Hepatocyte (in vitro differentiated cells): ENCODE data around the gene SYT1.

Experiments used
- EZH2 ChIP-seq: fragments of 200-600 bp; sonication (generic); IDR thresholded peaks from 2 replicates; pipeline ENCODE4 v1.6.1; 2016; ENCODE audit warnings: antibody characterized with exemption, mild to moderate bottlenecking, borderline replicate concordance
- TF ChIP-seq, protein P1 (sequence below): fragments of 200-600 bp; sonication (generic); IDR thresholded peaks from 2 replicates; pipeline ENCODE4 v1.5.1; 2016; ENCODE audit warnings: antibody characterized with exemption, mild to moderate bottlenecking; ENCODE audit not compliant: poor library complexity

- TF ChIP-seq, protein P1, sequence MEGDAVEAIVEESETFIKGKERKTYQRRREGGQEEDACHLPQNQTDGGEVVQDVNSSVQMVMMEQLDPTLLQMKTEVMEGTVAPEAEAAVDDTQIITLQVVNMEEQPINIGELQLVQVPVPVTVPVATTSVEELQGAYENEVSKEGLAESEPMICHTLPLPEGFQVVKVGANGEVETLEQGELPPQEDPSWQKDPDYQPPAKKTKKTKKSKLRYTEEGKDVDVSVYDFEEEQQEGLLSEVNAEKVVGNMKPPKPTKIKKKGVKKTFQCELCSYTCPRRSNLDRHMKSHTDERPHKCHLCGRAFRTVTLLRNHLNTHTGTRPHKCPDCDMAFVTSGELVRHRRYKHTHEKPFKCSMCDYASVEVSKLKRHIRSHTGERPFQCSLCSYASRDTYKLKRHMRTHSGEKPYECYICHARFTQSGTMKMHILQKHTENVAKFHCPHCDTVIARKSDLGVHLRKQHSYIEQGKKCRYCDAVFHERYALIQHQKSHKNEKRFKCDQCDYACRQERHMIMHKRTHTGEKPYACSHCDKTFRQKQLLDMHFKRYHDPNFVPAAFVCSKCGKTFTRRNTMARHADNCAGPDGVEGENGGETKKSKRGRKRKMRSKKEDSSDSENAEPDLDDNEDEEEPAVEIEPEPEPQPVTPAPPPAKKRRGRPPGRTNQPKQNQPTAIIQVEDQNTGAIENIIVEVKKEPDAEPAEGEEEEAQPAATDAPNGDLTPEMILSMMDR = no peak
- TF ChIP-seq EZH2 = no peak
Measured at GRCh38 chr12:79155683-79156082, 291.1 kb downstream of the SYT1 start.
